Epithelial cell of esophagus (primary cell): ENCODE results near the gene CERT1.

ENCODE experiments used
- DNase-seq: peaks from one replicate; pipeline ENCODE4 v3.0.0; 2010; ENCODE audit warnings: low read depth
- H3K4me3 ChIP-seq: 2 replicates; pipeline ENCODE4 v1.5.1; 2011; ENCODE audit warnings: mild to moderate bottlenecking, low read length, control low read depth
- CTCF ChIP-seq: IDR thresholded peaks from 2 replicates; pipeline ENCODE4 v1.5.1; 2011; ENCODE audit warnings: low read depth, mild to moderate bottlenecking, low read length, control low read depth, inconsistent platforms; ENCODE audit not compliant: insufficient read depth; ENCODE audit errors: missing control alignments

CERT1 gene

GRCh38 chr5:75450069-75450468, 61.4 kb downstream of the CERT1 start:
- no peak overlapping the region for H3K4me3 ChIP-seq
- TF ChIP-seq CTCF = no peak
- peak; percentile 65 for DNase-seq

GRCh38 chr5:75446068-75446467, 65.4 kb downstream of the CERT1 start:
- no peak for TF ChIP-seq CTCF
- no peak overlapping the region for H3K4me3 ChIP-seq
- DNase-seq = no peak

- no peak for TF ChIP-seq CTCF
- no peak for DNase-seq
- no peak overlapping the region for H3K4me3 ChIP-seq
Measured at GRCh38 chr5:75441560-75441959, 69.9 kb downstream of the CERT1 start.

GRCh38 chr5:75439276-75439675, 72.2 kb downstream of the CERT1 start:
- no peak overlapping the region for H3K4me3 ChIP-seq
- DNase-seq = no peak
- TF ChIP-seq CTCF = no peak

GRCh38 chr5:75438722-75439121, 72.7 kb downstream of the CERT1 start:
- H3K4me3 ChIP-seq = no peak overlapping the region
- peak; percentile 13 for DNase-seq

GRCh38 chr5:75435096-75435495, 76.3 kb downstream of the CERT1 start:
- H3K4me3 ChIP-seq = no peak overlapping the region
- no peak for TF ChIP-seq CTCF
- DNase-seq = no peak

More at GRCh38 chr5:75438722-75439121, 72.7 kb downstream of the CERT1 start:
- TF ChIP-seq CTCF = no peak

- H3K4me3 ChIP-seq = no peak overlapping the region
- no peak for TF ChIP-seq CTCF
- DNase-seq = no peak
Measured at GRCh38 chr5:75433814-75434506, 77.5 kb downstream of the CERT1 start.
